GM12892 (cell line): ENCODE results near the gene STEAP2.

Experiments used
- POLR2A ChIP-seq: IDR thresholded peaks from 2 replicates; pipeline ENCODE4 v1.6.1; 2011; ENCODE audit warnings: low read depth, low read length, control low read depth
- POLR2AphosphoS5 ChIP-seq: IDR thresholded peaks from 2 replicates; pipeline ENCODE4 v1.6.1; 2011; ENCODE audit warnings: low read depth, low read length, control low read depth
- TAF1 ChIP-seq: IDR thresholded peaks from 2 replicates; pipeline ENCODE4 v1.6.1; 2011; ENCODE audit warnings: low read depth, mild to moderate bottlenecking, control low read depth, low read length, borderline replicate concordance

- TF ChIP-seq POLR2A (no peak), TAF1 (no peak), POLR2AphosphoS5 (no peak)
These were observed 39.2 kb downstream of the STEAP2 start for GRCh38 chr7:90250601-90251303.
